Adrenal gland (tissue), 5 donors: Measurements from ENCODE around the gene ARPC1A.

Source experiments
- CTCF ChIP-seq, 6 experiments: fragments of 450-650 bp in 4 of 6; fragments of 200-600 bp in 2 of 6; sonication (generic) in 1 of 6; IDR thresholded peaks; 1 replicate in 5 of 6; 2 replicates in 1 of 6; pipeline versions ENCODE4 v1.5.1 to v1.8.0; 2016 to 2021; ENCODE audit warnings: antibody characterized with exemption in 6 of 6, mild to moderate bottlenecking in 2 of 6, moderate library complexity in 1 of 6
- POLR2A ChIP-seq, 2 donors: fragments of 450-650 bp; IDR thresholded peaks; one replicate each; pipeline ENCODE4 v1.6.1; 2017; ENCODE audit warnings: antibody characterized with exemption in 2 of 2, mild to moderate bottlenecking in 2 of 2, moderate library complexity in 1 of 2
- donor health status: DM: no; HTN: no; CAD: no.

GRCh38 chr7:99404977-99405320 is 79.3 kb downstream of the ARPC1A start:
- no peak for TF ChIP-seq POLR2A (IDR thresholded peaks at IDR 0.05)
- no peak for TF ChIP-seq CTCF (IDR thresholded peaks at IDR 0.05)
